Upper lobe of left lung (tissue), 4 donors: Measurements from ENCODE around the gene SHOC2.

Source experiments
- CTCF ChIP-seq, 6 experiments: fragments of 450-650 bp in 4 of 6; fragments of 200-600 bp in 2 of 6; sonication (generic) in 2 of 6; IDR thresholded peaks; one replicate each; pipeline ENCODE4 v1.5.1; 2016 to 2019; ENCODE audit warnings: antibody characterized with exemption in 6 of 6
- POLR2AphosphoS5 ChIP-seq, 2 donors: sonication (generic); formaldehyde crosslinking; IDR thresholded peaks; one replicate each; pipeline ENCODE4 v1.5.1; 2017; ENCODE audit warnings: antibody characterized with exemption in 2 of 2

DNA sequence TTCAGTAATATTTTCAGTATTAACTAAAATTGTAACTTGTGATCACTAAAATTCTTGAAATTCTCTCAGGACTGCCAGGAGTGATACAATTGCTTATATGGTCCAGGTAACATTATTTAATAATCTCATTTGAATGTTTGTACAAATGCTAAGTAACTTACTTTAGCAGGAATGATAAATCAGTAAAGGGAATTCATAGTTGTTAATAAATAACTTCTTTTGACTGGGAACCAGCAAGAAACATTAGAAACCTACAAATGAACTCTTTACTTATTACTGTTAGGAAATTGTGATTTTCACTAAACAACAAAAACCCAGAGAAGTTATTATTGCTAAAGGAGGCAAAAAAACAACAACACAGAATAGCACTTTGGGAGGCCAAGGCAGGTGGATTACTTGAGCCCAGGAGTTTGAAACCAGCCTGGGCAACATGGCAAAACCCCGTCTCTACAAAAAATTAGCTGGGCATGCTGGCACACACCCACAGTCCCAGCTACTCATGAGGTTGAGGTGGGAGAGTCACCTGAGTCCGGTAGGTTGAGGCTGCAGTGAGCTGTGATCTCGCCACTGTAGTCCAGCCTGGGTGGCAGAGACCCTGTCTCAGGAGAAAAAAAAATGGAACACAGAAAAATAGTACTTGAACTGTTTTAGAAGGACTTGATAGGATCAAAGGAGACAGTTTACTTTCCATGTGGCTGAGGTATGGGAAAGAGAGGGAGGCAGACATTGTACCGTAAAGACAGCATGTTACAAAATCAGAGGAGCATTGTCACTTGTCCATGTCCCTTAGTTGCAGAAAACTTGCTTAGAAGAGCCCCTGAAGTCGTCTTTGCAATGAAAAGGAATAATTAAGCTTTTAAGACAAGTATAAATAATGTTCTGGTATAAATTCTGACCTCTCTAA lies 53.1 kb downstream of the SHOC2 start:
- TF ChIP-seq POLR2AphosphoS5 (IDR thresholded peaks at IDR 0.05) (no peak), CTCF (IDR thresholded peaks at IDR 0.05) (no peak)
